Transverse colon (tissue), 3 donors: ENCODE measurements around the gene IL1RAPL1.

Experiments
- EP300 ChIP-seq: sonication (generic); formaldehyde crosslinking; IDR thresholded peaks from one replicate; pipeline ENCODE4 v1.6.1; 2017; ENCODE audit warnings: antibody characterized with exemption, low read depth
- POLR2A ChIP-seq: fragments of 450-650 bp; IDR thresholded peaks from one replicate; pipeline ENCODE4 v1.6.1; 2016; ENCODE audit warnings: antibody characterized with exemption, mild to moderate bottlenecking, moderate library complexity
- TF ChIP-seq, protein P1 (sequence below), 5 experiments: fragments of 200-600 bp in 3 of 5; fragments of 450-650 bp in 2 of 5; sonication (generic) in 3 of 5; IDR thresholded peaks; 1 replicate in 2 of 5; 2 replicates in 3 of 5; pipeline ENCODE4 v1.5.1; 2016 to 2017; ENCODE audit warnings: antibody characterized with exemption in 5 of 5, inconsistent platforms in 3 of 5, mild to moderate bottlenecking in 2 of 5, moderate library complexity in 1 of 5

DNA sequence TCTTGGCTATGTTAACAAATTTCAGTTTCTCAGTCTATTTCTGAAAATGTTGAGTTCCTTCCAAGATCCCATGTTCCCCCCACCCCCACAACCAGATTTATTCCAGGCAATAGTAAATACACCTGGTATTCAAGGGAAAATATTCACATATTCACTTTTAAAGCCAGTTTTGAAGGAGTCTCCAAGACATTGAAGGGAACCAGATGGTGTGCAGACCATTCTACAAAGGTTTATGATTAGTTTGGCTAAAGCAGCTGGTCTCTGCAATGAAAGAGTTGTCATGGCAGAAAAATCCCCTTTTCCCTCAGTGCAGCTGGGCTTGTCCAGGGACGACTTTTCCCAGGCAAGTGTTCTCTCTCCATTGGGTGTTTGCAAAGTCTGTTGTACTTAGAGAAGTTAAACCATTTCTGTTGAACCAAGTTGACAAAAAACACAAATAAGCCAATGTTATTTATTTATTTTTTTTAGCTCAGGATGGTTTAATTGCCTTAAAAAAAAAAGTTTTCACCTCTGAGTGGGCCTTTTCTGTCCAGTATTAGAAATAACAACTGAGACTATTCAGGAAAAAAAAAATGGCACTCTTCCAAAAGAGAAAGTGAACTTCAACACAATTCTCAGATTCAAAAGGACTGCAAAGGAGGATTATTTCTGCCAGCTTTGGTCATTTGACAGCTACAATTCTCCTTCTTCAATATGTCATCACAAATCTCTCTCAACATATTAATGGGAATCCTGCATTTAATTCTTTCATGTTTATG lies 410.6 kb downstream of the IL1RAPL1 start:
- TF ChIP-seq, protein P1, sequence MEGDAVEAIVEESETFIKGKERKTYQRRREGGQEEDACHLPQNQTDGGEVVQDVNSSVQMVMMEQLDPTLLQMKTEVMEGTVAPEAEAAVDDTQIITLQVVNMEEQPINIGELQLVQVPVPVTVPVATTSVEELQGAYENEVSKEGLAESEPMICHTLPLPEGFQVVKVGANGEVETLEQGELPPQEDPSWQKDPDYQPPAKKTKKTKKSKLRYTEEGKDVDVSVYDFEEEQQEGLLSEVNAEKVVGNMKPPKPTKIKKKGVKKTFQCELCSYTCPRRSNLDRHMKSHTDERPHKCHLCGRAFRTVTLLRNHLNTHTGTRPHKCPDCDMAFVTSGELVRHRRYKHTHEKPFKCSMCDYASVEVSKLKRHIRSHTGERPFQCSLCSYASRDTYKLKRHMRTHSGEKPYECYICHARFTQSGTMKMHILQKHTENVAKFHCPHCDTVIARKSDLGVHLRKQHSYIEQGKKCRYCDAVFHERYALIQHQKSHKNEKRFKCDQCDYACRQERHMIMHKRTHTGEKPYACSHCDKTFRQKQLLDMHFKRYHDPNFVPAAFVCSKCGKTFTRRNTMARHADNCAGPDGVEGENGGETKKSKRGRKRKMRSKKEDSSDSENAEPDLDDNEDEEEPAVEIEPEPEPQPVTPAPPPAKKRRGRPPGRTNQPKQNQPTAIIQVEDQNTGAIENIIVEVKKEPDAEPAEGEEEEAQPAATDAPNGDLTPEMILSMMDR (IDR thresholded peaks at IDR 0.05), result no peak
- TF ChIP-seq POLR2A (no peak), EP300 (no peak)
